H1 (cell line): ENCODE data around the gene ZBTB45. TPM values are rescaled to one million over a fixed set of nuclear protein-coding genes. Genes with fewer than 3 reads are reported as not detected.

Source experiments
- MAX ChIP-seq: IDR thresholded peaks from 2 replicates; pipeline ENCODE4 v1.6.1; 2012; ENCODE audit warnings: inconsistent platforms
- POLR2A ChIP-seq, 2 experiments: IDR thresholded peaks; 1 replicate in 1 of 2; 2 replicates in 1 of 2; pipeline ENCODE4 v1.6.1; 2011; ENCODE audit warnings: low read depth in 2 of 2, low read length in 2 of 2, mild to moderate bottlenecking in 2 of 2; ENCODE audit errors: control extremely low read depth in 1 of 2
- POLR2AphosphoS5 ChIP-seq: IDR thresholded peaks from 2 replicates; pipeline ENCODE4 v1.6.1; 2011; ENCODE audit warnings: low read depth, low read length
- RNF2 ChIP-seq: fragments of 200-900, 300-1000 bp; sonication (generic); IDR thresholded peaks from 2 replicates; pipeline ENCODE4 v1.7.1; 2016; ENCODE audit warnings: borderline replicate concordance, low read depth, mild to moderate bottlenecking, antibody characterized with exemption, low read length; ENCODE audit not compliant: poor library complexity, severe bottlenecking; ENCODE audit errors: missing control alignments
- polyA plus RNA-seq, 7 experiments: library from polyadenylated mRNA; depleted of rRNA in 3 of 7; stranded (reverse) in 5 of 7; unstranded in 2 of 7; fragments of >200 nt in 5 of 7; fragments of 200-250 nt in 2 of 7; gene quantifications; 1 replicate in 5 of 7; 2 replicates in 1 of 7; 4 replicates in 1 of 7; pipeline versions ENCODE4 v1.2.1 to v1.2.3, GENCODE V29; 2011 to 2013; ENCODE audit warnings: missing spikeins in 2 of 7, mixed read lengths in 2 of 7
- total RNA-seq: library from RNA; stranded (reverse); fragmentation: NEBNext Ultra II Directional; extraction: Animal tissue kit (Norgen Biotek cat#: 25700); gene quantifications from 2 replicates; pipeline ENCODE4 v1.2.1, GENCODE V29; 2021
- TF ChIP-seq, protein P1 (sequence below): IDR thresholded peaks from 2 replicates; pipeline ENCODE4 v1.6.1; 2012; ENCODE audit warnings: low read length, inconsistent platforms

The ZBTB45 gene
- total and polyA plus RNA-seq, 2 of the 8 experiments (the other 6 are each of a cell fraction or from before 2014, with no cell fraction given): 16.9 to 17.2 TPM

DNA sequence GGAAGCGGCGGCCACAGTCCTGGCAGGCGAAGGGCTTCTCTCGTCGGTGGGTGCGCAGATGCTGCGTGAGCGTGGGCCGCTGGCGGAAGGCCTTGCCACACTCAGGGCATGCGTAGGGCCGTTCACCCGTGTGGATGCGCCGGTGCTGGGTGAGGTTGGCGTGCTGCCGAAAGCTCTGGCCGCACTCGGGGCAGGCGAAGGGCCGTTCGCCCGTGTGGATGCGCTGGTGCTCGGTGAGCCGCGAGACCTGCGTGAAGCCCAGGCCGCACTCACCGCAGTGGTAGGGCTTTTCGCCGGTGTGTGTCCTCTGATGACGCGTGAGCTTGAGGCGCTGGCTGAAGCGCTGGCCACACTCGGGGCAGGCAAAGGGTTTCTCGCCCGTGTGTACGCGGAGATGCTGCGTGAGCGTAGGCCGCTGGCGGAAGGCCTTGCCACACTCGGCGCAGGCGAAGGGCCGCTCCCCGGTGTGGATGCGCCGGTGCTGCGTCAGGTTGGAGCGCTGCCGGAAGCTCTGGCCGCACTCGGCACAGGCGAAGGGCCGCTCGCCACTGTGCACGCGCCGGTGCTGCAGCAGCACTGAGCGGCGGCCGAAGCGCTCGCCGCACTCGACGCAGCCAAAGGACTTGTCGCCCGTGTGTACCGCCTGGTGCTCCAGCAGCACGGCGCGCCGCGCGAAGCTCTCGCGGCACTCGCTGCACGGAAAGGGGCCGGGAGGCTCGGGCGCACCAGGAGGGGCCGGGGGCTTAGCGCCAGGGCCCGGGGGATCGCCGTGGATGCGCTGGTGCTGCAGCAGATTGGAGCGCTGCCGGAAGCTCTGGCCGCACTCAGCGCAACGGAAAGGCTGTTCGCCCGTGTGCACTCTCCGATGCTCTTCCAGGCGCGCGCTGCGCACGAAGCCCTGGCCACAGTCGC, 42.8 kb upstream of the ZBTB45 start (continued):
- TF ChIP-seq, protein P1, sequence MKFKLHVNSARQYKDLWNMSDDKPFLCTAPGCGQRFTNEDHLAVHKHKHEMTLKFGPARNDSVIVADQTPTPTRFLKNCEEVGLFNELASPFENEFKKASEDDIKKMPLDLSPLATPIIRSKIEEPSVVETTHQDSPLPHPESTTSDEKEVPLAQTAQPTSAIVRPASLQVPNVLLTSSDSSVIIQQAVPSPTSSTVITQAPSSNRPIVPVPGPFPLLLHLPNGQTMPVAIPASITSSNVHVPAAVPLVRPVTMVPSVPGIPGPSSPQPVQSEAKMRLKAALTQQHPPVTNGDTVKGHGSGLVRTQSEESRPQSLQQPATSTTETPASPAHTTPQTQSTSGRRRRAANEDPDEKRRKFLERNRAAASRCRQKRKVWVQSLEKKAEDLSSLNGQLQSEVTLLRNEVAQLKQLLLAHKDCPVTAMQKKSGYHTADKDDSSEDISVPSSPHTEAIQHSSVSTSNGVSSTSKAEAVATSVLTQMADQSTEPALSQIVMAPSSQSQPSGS: no peak
- TF ChIP-seq POLR2A (IDR thresholded peaks at IDR 0.05; ENCODE audit: control extremely low read depth in 1 of 2, low read depth in 2 of 2, low read length in 2 of 2) (peak in 1 of 2 experiments; percentile 48; a peak in 1 of 3 replicates), RNF2 (no peak), POLR2AphosphoS5 (peak; percentile 16; the same call in 1 of the 2 replicates), MAX (peak; percentile 40)
